Osteoblast (primary cell): ENCODE measurements around the gene MBD5. TPM values are rescaled to one million over a fixed set of nuclear protein-coding genes. Genes with fewer than 3 reads are reported as not detected.

Experiments used
- DNase-seq: peaks from one replicate; pipeline ENCODE4 v3.0.0; 2011; ENCODE audit warnings: low spot score, mixed read lengths; ENCODE audit not compliant: insufficient read length; ENCODE audit errors: missing footprints
- H2AFZ ChIP-seq: 2 replicates; pipeline ENCODE4 v1.6.0; 2011; ENCODE audit warnings: mild to moderate bottlenecking, low read length
- H3K27ac ChIP-seq: 2 replicates; pipeline ENCODE4 v1.5.1; 2011; ENCODE audit warnings: mild to moderate bottlenecking, low read depth, low read length, moderate library complexity
- H3K27me3 ChIP-seq: 2 replicates; pipeline ENCODE4 v1.6.0; 2012; ENCODE audit warnings: mild to moderate bottlenecking, control low read depth, inconsistent platforms, low read length, moderate library complexity; ENCODE audit not compliant: insufficient read depth
- H3K36me3 ChIP-seq: 2 replicates; pipeline ENCODE4 v1.5.1; 2011; ENCODE audit warnings: mild to moderate bottlenecking, low read length, control low read depth, moderate library complexity; ENCODE audit not compliant: insufficient read depth
- H3K4me1 ChIP-seq: 2 replicates; pipeline ENCODE4 v1.5.1; 2011; ENCODE audit warnings: mild to moderate bottlenecking, low read length, control low read depth, moderate library complexity; ENCODE audit not compliant: insufficient read depth
- H3K4me2 ChIP-seq: 2 replicates; pipeline ENCODE4 v1.6.0; 2011; ENCODE audit warnings: mild to moderate bottlenecking, low read length; ENCODE audit not compliant: insufficient read depth
- H3K4me3 ChIP-seq: fragments of 200-600 bp; sonication (generic); 3 replicates; pipeline ENCODE4 v1.5.1; 2012; ENCODE audit warnings: mild to moderate bottlenecking, low read length, inconsistent platforms; ENCODE audit not compliant: insufficient read depth
- H3K79me2 ChIP-seq: 2 replicates; pipeline ENCODE4 v1.6.0; 2012; ENCODE audit warnings: mild to moderate bottlenecking, low read length, control low read depth, inconsistent platforms; ENCODE audit not compliant: insufficient read depth
- H3K9me3 ChIP-seq: 2 replicates; pipeline ENCODE4 v1.5.1; 2011; ENCODE audit warnings: low read depth, low read length, control low read depth
- H4K20me1 ChIP-seq: 2 replicates; pipeline ENCODE4 v1.6.0; 2012; ENCODE audit warnings: mild to moderate bottlenecking, low read length, control low read depth; ENCODE audit not compliant: insufficient read depth
- CTCF ChIP-seq: IDR thresholded peaks from 2 replicates; pipeline ENCODE4 v1.5.1; 2011; ENCODE audit warnings: mild to moderate bottlenecking, low read depth, low read length, moderate library complexity; ENCODE audit errors: extremely low read depth
- total RNA-seq: library from RNA; depleted of rRNA; stranded (reverse); fragments of >200 nt; gene quantifications from 2 replicates; pipeline ENCODE4 v1.2.3, GENCODE V29; 2012

The MBD5 gene
- total RNA-seq, 1 donor: 22.4 TPM

- no peak for TF ChIP-seq CTCF
- H3K4me3 ChIP-seq: no peak overlapping the region
- H3K27ac ChIP-seq: no peak overlapping the region
- H3K79me2 ChIP-seq: no peaks in the 10 kb centered on the region
- no peak for DNase-seq
- peaks cover 3% of the 10 kb centered on the region for H3K9me3 ChIP-seq
- no peaks in the 10 kb centered on the region for H3K36me3 ChIP-seq
- H3K27me3 ChIP-seq: no peaks in the 10 kb centered on the region
- no peak overlapping the region for H3K4me2 ChIP-seq
- H3K4me1 ChIP-seq: no peaks in the 10 kb centered on the region
- H2AFZ ChIP-seq: no peak overlapping the region
- H4K20me1 ChIP-seq: peaks cover 3% of the 10 kb centered on the region
Measured at GRCh38 chr2:148221926-148222325, 201.0 kb downstream of the MBD5 start.

- Histone ChIP-seq H3K79me2 (no peaks in the 10 kb centered on the region), H3K27me3 (no peaks in the 10 kb centered on the region), H3K36me3 (peaks cover 4% of the 10 kb centered on the region), H3K4me1 (no peaks in the 10 kb centered on the region), H4K20me1 (no peaks in the 10 kb centered on the region), H3K4me3 (no peak overlapping the region), H3K9me3 (peaks cover 3% of the 10 kb centered on the region), H3K4me2 (no peak overlapping the region), H3K27ac (no peak overlapping the region), H2AFZ (no peak overlapping the region)
- no peak for TF ChIP-seq CTCF
- no peak for DNase-seq
Measured at GRCh38 chr2:148231858-148232257, 211.0 kb downstream of the MBD5 start.

GRCh38 chr2:148234143-148234542 lies 213.3 kb downstream of the MBD5 start:
- Histone ChIP-seq H3K79me2 (no peaks in the 10 kb centered on the region), H3K27me3 (no peaks in the 10 kb centered on the region), H3K4me2 (no peak overlapping the region), H3K4me3 (no peak overlapping the region), H3K36me3 (peaks cover 11% of the 10 kb centered on the region), H4K20me1 (no peaks in the 10 kb centered on the region), H2AFZ (no peak overlapping the region), H3K27ac (no peak overlapping the region), H3K4me1 (no peaks in the 10 kb centered on the region), H3K9me3 (peaks cover 5% of the 10 kb centered on the region)
- DNase-seq: no peak
- no peak for TF ChIP-seq CTCF

GRCh38 chr2:148237911-148238310 lies 217.0 kb downstream of the MBD5 start:
- Histone ChIP-seq H3K9me3 (peaks cover 5% of the 10 kb centered on the region), H3K4me2 (no peak overlapping the region), H3K36me3 (peaks cover 11% of the 10 kb centered on the region), H3K79me2 (no peaks in the 10 kb centered on the region), H3K4me1 (no peaks in the 10 kb centered on the region), H3K4me3 (no peak overlapping the region), H3K27me3 (no peaks in the 10 kb centered on the region), H2AFZ (no peak overlapping the region), H3K27ac (no peak overlapping the region), H4K20me1 (no peaks in the 10 kb centered on the region)
- DNase-seq: no peak
- no peak for TF ChIP-seq CTCF
